SK-N-MC (cell line): Measurements from ENCODE around the gene SLC4A8.

ENCODE experiments used
- EZH2 ChIP-seq: fragments of 200-600 bp; sonication (generic); IDR thresholded peaks from one replicate; pipeline ENCODE4 v1.6.1; 2017; ENCODE audit warnings: antibody characterized with exemption
- FOXP2 ChIP-seq: optimal IDR thresholded peaks from 2 replicates; pipeline ENCODE3; 2011; ENCODE audit warnings: mild to moderate bottlenecking, moderate library complexity; ENCODE audit not compliant: insufficient read depth; ENCODE audit errors: extremely low read length, control extremely low read depth
- POLR2AphosphoS5 ChIP-seq: IDR thresholded peaks from 2 replicates; pipeline ENCODE4 v1.6.1; 2012; ENCODE audit warnings: mild to moderate bottlenecking, low read depth, low read length, borderline replicate concordance

DNA sequence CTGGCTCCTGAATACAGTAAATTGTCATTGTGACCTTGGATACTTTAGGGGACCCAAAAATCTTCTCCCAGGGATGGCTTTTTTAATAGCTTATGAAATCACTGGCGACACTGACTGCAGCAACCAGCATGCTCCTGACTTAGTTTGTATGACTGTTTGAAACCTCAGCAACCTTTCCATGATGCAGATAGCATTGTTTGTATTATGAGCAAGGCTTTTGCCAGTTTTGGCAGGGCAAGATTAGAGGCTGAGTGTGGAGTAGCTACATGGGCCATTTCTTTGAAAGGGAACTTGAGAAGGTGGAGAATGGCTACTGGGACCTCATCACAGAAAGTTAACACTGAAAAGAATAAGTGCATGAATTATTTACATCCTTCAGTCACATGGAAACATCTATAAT lies 50.9 kb downstream of the SLC4A8 start:
- TF ChIP-seq EZH2 (no peak), POLR2AphosphoS5 (no peak), FOXP2 (no peak)
